ES-I3 (cell line): ENCODE results near the gene TBX2.

Source experiments
- H3K36me3 ChIP-seq: 2 replicates; pipeline ENCODE4 v1.6.1; 2013; ENCODE audit warnings: mild to moderate bottlenecking, low read length, control low read depth, moderate library complexity; ENCODE audit not compliant: insufficient read depth
- H3K4me1 ChIP-seq: 2 replicates; pipeline ENCODE4 v1.6.1; 2013; ENCODE audit warnings: mild to moderate bottlenecking, control low read depth, low read length; ENCODE audit not compliant: insufficient read depth
- H3K9ac ChIP-seq: 2 replicates; pipeline ENCODE4 v1.6.1; 2013; ENCODE audit warnings: low read depth, mild to moderate bottlenecking, low read length, moderate library complexity
- H3K9me3 ChIP-seq: 2 replicates; pipeline ENCODE4 v1.6.1; 2013; ENCODE audit warnings: mild to moderate bottlenecking, low read length, moderate library complexity; ENCODE audit not compliant: control insufficient read depth, insufficient read depth

The TBX2 gene

GRCh38 chr17:61406971-61407911, 7.6 kb downstream of the TBX2 start:
- Histone ChIP-seq H3K9ac (no peak overlapping the region), H3K4me1 (peaks cover 17% of the 10 kb centered on the region; the same call in 1 of the 2 replicates), H3K36me3 (no peaks in the 10 kb centered on the region), H3K9me3 (no peaks in the 10 kb centered on the region)

DNA sequence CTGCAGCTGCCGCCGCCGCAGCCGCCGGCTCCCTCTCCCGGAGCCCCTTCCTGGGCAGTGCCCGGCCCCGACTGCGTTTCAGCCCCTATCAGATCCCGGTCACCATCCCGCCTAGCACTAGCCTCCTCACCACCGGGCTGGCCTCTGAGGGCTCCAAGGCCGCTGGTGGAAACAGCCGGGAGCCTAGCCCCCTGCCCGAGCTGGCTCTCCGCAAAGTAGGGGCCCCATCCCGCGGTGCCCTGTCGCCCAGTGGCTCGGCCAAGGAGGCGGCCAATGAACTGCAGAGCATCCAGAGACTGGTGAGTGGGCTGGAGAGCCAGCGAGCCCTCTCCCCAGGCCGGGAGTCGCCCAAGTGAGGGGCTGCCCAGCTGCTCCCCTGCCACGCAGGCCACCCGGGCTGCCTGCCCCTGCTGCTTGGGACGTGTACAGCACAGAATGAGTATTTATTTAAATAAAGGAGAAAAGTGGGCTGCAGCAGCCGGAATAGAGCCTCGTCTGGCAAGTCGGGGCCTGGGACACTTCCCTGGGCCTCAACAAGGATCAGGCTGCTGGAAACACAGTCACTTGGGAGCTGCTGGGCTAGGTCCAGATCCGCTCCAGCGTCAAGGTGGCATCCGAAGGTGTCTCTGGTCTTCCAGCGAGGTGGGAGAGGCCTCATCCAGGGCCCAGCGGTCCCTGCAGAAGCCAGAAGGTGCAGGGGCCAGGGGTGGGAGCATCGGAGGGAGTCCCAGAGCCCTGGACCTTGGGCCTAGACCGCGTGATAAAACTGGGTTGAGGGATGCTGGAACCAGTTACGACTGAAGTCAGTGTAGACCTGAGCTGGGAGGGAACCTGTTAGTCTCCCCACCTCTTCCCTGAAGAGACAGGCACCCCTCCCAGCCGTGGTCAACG, 8.8 kb downstream of the TBX2 start:
- Histone ChIP-seq H3K4me1 (peaks cover 19% of the 10 kb centered on the region; the same call in 1 of the 2 replicates), H3K36me3 (no peaks in the 10 kb centered on the region), H3K9me3 (no peaks in the 10 kb centered on the region), H3K9ac (no peak overlapping the region)

GRCh38 chr17:61409301-61410112, 9.9 kb downstream of the TBX2 start:
- Histone ChIP-seq H3K36me3 (no peaks in the 10 kb centered on the region), H3K9me3 (no peaks in the 10 kb centered on the region), H3K4me1 (peaks cover 12% of the 10 kb centered on the region; the same call in 1 of the 2 replicates), H3K9ac (peak overlapping the region; percentile 29; the same call in 1 of the 2 replicates)

- Histone ChIP-seq H3K9me3 (no peaks in the 10 kb centered on the region), H3K36me3 (no peaks in the 10 kb centered on the region), H3K4me1 (peaks cover 9% of the 10 kb centered on the region; the same call in 1 of the 2 replicates), H3K9ac (peak overlapping the region; percentile 79; the same call in 1 of the 2 replicates)
These were observed 10.7 kb downstream of the TBX2 start for GRCh38 chr17:61410141-61411010.

GRCh38 chr17:61411011-61411260, 11.3 kb downstream of the TBX2 start:
- Histone ChIP-seq H3K9me3 (no peaks in the 10 kb centered on the region), H3K9ac (peak overlapping the region; percentile 79), H3K4me1 (peaks cover 9% of the 10 kb centered on the region; the same call in 1 of the 2 replicates), H3K36me3 (no peaks in the 10 kb centered on the region)

GRCh38 chr17:61411261-61412142, 11.9 kb downstream of the TBX2 start:
- Histone ChIP-seq H3K9me3 (no peaks in the 10 kb centered on the region), H3K36me3 (no peaks in the 10 kb centered on the region), H3K4me1 (peaks cover 9% of the 10 kb centered on the region; the same call in 1 of the 2 replicates), H3K9ac (peak overlapping the region; percentile 79)

DNA sequence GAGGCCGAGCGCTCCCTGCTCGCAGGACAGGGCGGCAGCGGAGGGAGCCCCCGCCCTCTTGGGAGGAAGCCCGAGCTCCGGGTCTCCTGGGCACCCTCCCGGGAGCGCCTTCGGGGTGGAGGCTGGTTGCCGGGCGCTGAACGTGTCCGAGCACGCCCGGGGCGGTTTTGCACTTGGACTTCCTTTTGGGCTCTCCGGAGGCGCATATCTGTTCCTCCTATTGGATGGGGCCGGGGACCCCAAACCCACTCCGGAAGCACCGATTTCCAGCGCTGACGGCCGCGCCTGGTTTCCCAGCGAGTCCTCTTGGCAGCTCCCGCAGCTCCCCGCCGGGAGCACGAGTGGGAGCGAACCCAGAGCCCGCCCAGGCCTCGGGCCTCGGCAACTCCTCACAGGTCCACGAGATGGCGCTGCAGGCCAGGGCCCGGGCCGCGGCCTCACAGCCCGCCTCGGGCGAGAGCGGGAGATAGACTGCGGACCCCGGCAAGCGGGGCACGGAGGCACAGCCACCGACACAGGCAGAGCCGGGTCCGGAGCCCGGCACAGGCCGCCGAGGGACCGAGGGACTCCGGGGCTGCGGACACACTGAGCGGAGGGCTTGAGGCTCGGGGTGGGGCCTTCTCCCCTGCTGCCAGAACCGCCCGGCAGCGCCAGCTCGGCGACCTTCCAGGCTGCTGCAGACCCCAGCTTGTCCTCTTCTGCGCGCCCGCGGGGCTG, 12.7 kb downstream of the TBX2 start:
- Histone ChIP-seq H3K4me1 (peaks cover 9% of the 10 kb centered on the region; the same call in 1 of the 2 replicates), H3K36me3 (no peaks in the 10 kb centered on the region), H3K9ac (peak overlapping the region; percentile 79), H3K9me3 (no peaks in the 10 kb centered on the region)

- peak overlapping the region; percentile 79 for H3K9ac ChIP-seq
- H3K4me1 ChIP-seq, result peaks cover 9% of the 10 kb centered on the region; the same call in 1 of the 2 replicates
These were observed 13.4 kb downstream of the TBX2 start for GRCh38 chr17:61412860-61413660.

GRCh38 chr17:61413661-61414126, 14.1 kb downstream of the TBX2 start:
- H3K9me3 ChIP-seq, result no peaks in the 10 kb centered on the region
- H3K4me1 ChIP-seq, result peaks cover 9% of the 10 kb centered on the region; the same call in 1 of the 2 replicates
- no peaks in the 10 kb centered on the region for H3K36me3 ChIP-seq
- no peak overlapping the region for H3K9ac ChIP-seq

More at GRCh38 chr17:61412860-61413660, 13.4 kb downstream of the TBX2 start:
- Histone ChIP-seq H3K9me3 (no peaks in the 10 kb centered on the region), H3K36me3 (no peaks in the 10 kb centered on the region)

- no peak overlapping the region for H3K9ac ChIP-seq
- no peaks in the 10 kb centered on the region for H3K9me3 ChIP-seq
- H3K4me1 ChIP-seq, result peaks cover 9% of the 10 kb centered on the region; the same call in 1 of the 2 replicates
- no peaks in the 10 kb centered on the region for H3K36me3 ChIP-seq
These were observed 14.7 kb downstream of the TBX2 start for GRCh38 chr17:61414141-61414935.

DNA sequence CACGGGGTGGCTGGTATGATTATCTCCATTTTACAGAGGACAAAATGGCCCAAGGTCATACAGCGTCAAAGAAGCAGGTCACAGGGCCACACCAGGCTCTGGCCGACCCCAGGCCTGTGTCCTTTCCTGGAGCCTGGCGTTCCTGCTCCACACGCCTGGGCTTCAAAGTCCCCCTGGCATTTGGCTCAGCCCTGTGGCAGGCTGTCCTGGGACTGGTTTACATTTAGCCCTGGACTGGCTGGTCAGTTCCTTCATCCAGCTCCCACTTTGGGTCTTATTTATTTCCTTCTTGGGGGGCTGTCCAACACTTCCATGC, 15.3 kb downstream of the TBX2 start:
- H3K9me3 ChIP-seq, result no peaks in the 10 kb centered on the region
- H3K9ac ChIP-seq, result no peak overlapping the region
- peaks cover 9% of the 10 kb centered on the region; the same call in 1 of the 2 replicates for H3K4me1 ChIP-seq
- no peaks in the 10 kb centered on the region for H3K36me3 ChIP-seq
